Stomach smooth muscle (tissue), 2 donors: ENCODE measurements around the gene PRM2.

Experiments used
- H3K27ac ChIP-seq: one replicate; pipeline ENCODE4 v1.7.0; 2013; ENCODE audit warnings: mild to moderate bottlenecking, low read length, inconsistent platforms
- H3K27me3 ChIP-seq, 2 donors: one replicate each; pipeline ENCODE4 v1.7.0; 2013; ENCODE audit warnings: low read length in 2 of 2; ENCODE audit not compliant: insufficient read depth in 2 of 2, control insufficient read depth in 1 of 2
- H3K36me3 ChIP-seq, 2 donors: one replicate each; pipeline ENCODE4 v1.7.0; 2013; ENCODE audit warnings: low read length in 2 of 2; ENCODE audit not compliant: control insufficient read depth in 2 of 2, insufficient read depth in 2 of 2
- H3K4me1 ChIP-seq: one replicate; pipeline ENCODE4 v1.7.0; 2013; ENCODE audit warnings: low read length; ENCODE audit not compliant: control insufficient read depth, insufficient read depth
- H3K4me3 ChIP-seq, 2 donors: one replicate each; pipeline ENCODE4 v1.7.0; 2013; ENCODE audit warnings: low read length in 2 of 2
- H3K9ac ChIP-seq, 2 donors: one replicate each; pipeline ENCODE4 v1.7.0; 2013; ENCODE audit warnings: low read length in 2 of 2, mild to moderate bottlenecking in 1 of 2
- H3K9me3 ChIP-seq, 2 donors: one replicate each; pipeline ENCODE4 v1.7.0; 2013; ENCODE audit warnings: low read length in 2 of 2; ENCODE audit not compliant: control insufficient read depth in 2 of 2
- donor health status: healthy.
- donor health status: Pancreatic carcinoma.

The PRM2 gene

GRCh38 chr16:11276143-11276895, at the start of gene PRM2:
Gene PRM2 (minus strand): TSS chr16:11276480. CDS start chr16:11276370, 110 bp downstream.
- Histone ChIP-seq H3K9me3 (no peaks in the 10 kb centered on the region), H3K4me1 (no peaks in the 10 kb centered on the region), H3K27ac (no peak within 1 kb of the TSS), H3K27me3 (no peaks in the 10 kb centered on the region), H3K36me3 (no peaks in the 10 kb centered on the region), H3K9ac (no peak within 1 kb of the TSS), H3K4me3 (no peak within 1 kb of the TSS)

GRCh38 chr16:11325404-11326083, 49.3 kb upstream of the PRM2 start:
- no peaks in the 10 kb centered on the region for H3K36me3 ChIP-seq
- H3K27me3 ChIP-seq: no peaks in the 10 kb centered on the region
- H3K4me1 ChIP-seq: peaks cover 16% of the 10 kb centered on the region
- no peak overlapping the region for H3K27ac ChIP-seq
- no peak overlapping the region for H3K9ac ChIP-seq
- no peak overlapping the region for H3K4me3 ChIP-seq
- H3K9me3 ChIP-seq: no peaks in the 10 kb centered on the region

- H3K27me3 ChIP-seq: no peaks in the 10 kb centered on the region
- no peak overlapping the region for H3K27ac ChIP-seq
- peaks cover 10% of the 10 kb centered on the region for H3K4me1 ChIP-seq
- H3K9me3 ChIP-seq: no peaks in the 10 kb centered on the region
- H3K36me3 ChIP-seq: no peaks in the 10 kb centered on the region
- H3K4me3 ChIP-seq: no peak overlapping the region
- no peak overlapping the region for H3K9ac ChIP-seq
Measured at GRCh38 chr16:11323551-11324336, 47.5 kb upstream of the PRM2 start.

- no peak overlapping the region for H3K4me3 ChIP-seq
- H3K4me1 ChIP-seq: peaks cover under 1% of the 10 kb centered on the region
- H3K27ac ChIP-seq: no peak overlapping the region
- no peaks in the 10 kb centered on the region for H3K36me3 ChIP-seq
- no peaks in the 10 kb centered on the region for H3K9me3 ChIP-seq
- H3K27me3 ChIP-seq: no peaks in the 10 kb centered on the region
- H3K9ac ChIP-seq: no peak overlapping the region
Measured at GRCh38 chr16:11322823-11323222, 46.5 kb upstream of the PRM2 start.

GRCh38 chr16:11321662-11322061, 45.4 kb upstream of the PRM2 start:
- Histone ChIP-seq H3K4me1 (no peaks in the 10 kb centered on the region), H3K36me3 (no peaks in the 10 kb centered on the region), H3K9ac (no peak overlapping the region), H3K27ac (no peak overlapping the region), H3K27me3 (no peaks in the 10 kb centered on the region), H3K4me3 (no peak overlapping the region), H3K9me3 (no peaks in the 10 kb centered on the region)

- Histone ChIP-seq H3K9ac (no peak overlapping the region), H3K9me3 (no peaks in the 10 kb centered on the region), H3K4me3 (no peak overlapping the region), H3K36me3 (no peaks in the 10 kb centered on the region), H3K27ac (no peak overlapping the region), H3K4me1 (no peaks in the 10 kb centered on the region), H3K27me3 (no peaks in the 10 kb centered on the region)
Measured at GRCh38 chr16:11320170-11320569, 43.9 kb upstream of the PRM2 start.

- no peaks in the 10 kb centered on the region for H3K36me3 ChIP-seq
- no peak overlapping the region for H3K27ac ChIP-seq
- H3K4me1 ChIP-seq: no peaks in the 10 kb centered on the region
- H3K9ac ChIP-seq: no peak overlapping the region
- H3K9me3 ChIP-seq: no peaks in the 10 kb centered on the region
- no peaks in the 10 kb centered on the region for H3K27me3 ChIP-seq
- no peak overlapping the region for H3K4me3 ChIP-seq
Measured at GRCh38 chr16:11319529-11320146, 43.4 kb upstream of the PRM2 start.

GRCh38 chr16:11318817-11319216, 42.5 kb upstream of the PRM2 start:
- Histone ChIP-seq H3K4me3 (no peak overlapping the region), H3K9me3 (no peaks in the 10 kb centered on the region), H3K27me3 (no peaks in the 10 kb centered on the region), H3K36me3 (no peaks in the 10 kb centered on the region), H3K9ac (no peak overlapping the region), H3K4me1 (no peaks in the 10 kb centered on the region), H3K27ac (no peak overlapping the region)

- no peak overlapping the region for H3K9ac ChIP-seq
Measured at GRCh38 chr16:11316331-11317015, 40.2 kb upstream of the PRM2 start.

GRCh38 chr16:11315510-11315909, 39.2 kb upstream of the PRM2 start:
- Histone ChIP-seq H3K36me3 (no peaks in the 10 kb centered on the region), H3K27ac (no peak overlapping the region), H3K4me1 (peaks cover 5% of the 10 kb centered on the region), H3K27me3 (no peaks in the 10 kb centered on the region), H3K9me3 (no peaks in the 10 kb centered on the region), H3K9ac (no peak overlapping the region), H3K4me3 (no peak overlapping the region)

More at GRCh38 chr16:11316331-11317015, 40.2 kb upstream of the PRM2 start:
- H3K4me3 ChIP-seq: no peak overlapping the region
- H3K4me1 ChIP-seq: peaks cover 5% of the 10 kb centered on the region
- H3K36me3 ChIP-seq: no peaks in the 10 kb centered on the region
- no peaks in the 10 kb centered on the region for H3K9me3 ChIP-seq
- H3K27me3 ChIP-seq: no peaks in the 10 kb centered on the region
- no peak overlapping the region for H3K27ac ChIP-seq
